Neural cell (in vitro differentiated cells): ENCODE data around the gene MYO15A. TPM values are rescaled to one million over a fixed set of nuclear protein-coding genes. Genes with fewer than 3 reads are reported as not detected.

ENCODE experiments used
- H2AFZ ChIP-seq: fragments of 200-600, 300-800 bp; sonication (generic), shearing (Covaris generic); 2 replicates; pipeline ENCODE4 v1.6.0; 2014; ENCODE audit warnings: low read depth, mild to moderate bottlenecking, antibody characterized with exemption, low read length, moderate library complexity
- H3F3A ChIP-seq: fragments of 200-600 bp; shearing (Covaris generic); 2 replicates; pipeline ENCODE4 v1.6.1; 2016; ENCODE audit warnings: mild to moderate bottlenecking, moderate library complexity, mixed read lengths, antibody characterized with exemption, low read length; ENCODE audit not compliant: insufficient read depth, poor library complexity, severe bottlenecking
- H3K27ac ChIP-seq: fragments of 200-600, 300-800 bp; sonication (generic), shearing (Covaris generic); 2 replicates; pipeline ENCODE4 v1.5.1; 2014; ENCODE audit warnings: mild to moderate bottlenecking, low read length, moderate library complexity
- H3K27me3 ChIP-seq: fragments of 300-800, 200-600 bp; sonication (generic), shearing (Covaris generic); 2 replicates; pipeline ENCODE4 v1.6.0; 2014; ENCODE audit warnings: mild to moderate bottlenecking, low read depth, low read length, moderate library complexity; ENCODE audit not compliant: insufficient read depth
- H3K36me3 ChIP-seq: fragments of 300-800, 200-600 bp; sonication (generic), shearing (Covaris generic); 2 replicates; pipeline ENCODE4 v1.5.1; 2014; ENCODE audit warnings: mild to moderate bottlenecking, antibody characterized with exemption, low read length, moderate library complexity; ENCODE audit not compliant: insufficient read depth
- H3K4me2 ChIP-seq: fragments of 300-800, 200-600 bp; sonication (generic), shearing (Covaris generic); 2 replicates; pipeline ENCODE4 v1.6.0; 2014; ENCODE audit warnings: mild to moderate bottlenecking, low read length
- H3K4me3 ChIP-seq: fragments of 300-800, 200-600 bp; sonication (generic), shearing (Covaris generic); 2 replicates; pipeline ENCODE4 v1.5.1; 2014; ENCODE audit warnings: mild to moderate bottlenecking, low read length, moderate library complexity
- H3K79me2 ChIP-seq: fragments of 200-600 bp; shearing (Covaris generic); replicated peaks from 2 replicates; pipeline ENCODE4 v1.6.0; 2014; ENCODE audit warnings: mild to moderate bottlenecking, low read length, moderate library complexity; ENCODE audit not compliant: insufficient read depth
- H3K9ac ChIP-seq: fragments of 300-800, 200-600 bp; sonication (generic), shearing (Covaris generic); 2 replicates; pipeline ENCODE4 v1.6.1; 2016; ENCODE audit warnings: mild to moderate bottlenecking, low read length, mixed read lengths
- H3K9me2 ChIP-seq: fragments of 200-600 bp; shearing (Covaris generic); 2 replicates; pipeline ENCODE4 v1.6.1; 2016; ENCODE audit warnings: mild to moderate bottlenecking, low read length, mixed read lengths; ENCODE audit not compliant: insufficient read depth
- H3K9me3 ChIP-seq: fragments of 200-600, 300-800 bp; sonication (generic), shearing (Covaris generic); 2 replicates; pipeline ENCODE4 v1.6.1; 2016; ENCODE audit warnings: mild to moderate bottlenecking, mixed run types, low read length, moderate library complexity, mixed read lengths
- H4K20me1 ChIP-seq: fragments of 200-600 bp; shearing (Covaris generic); 2 replicates; pipeline ENCODE4 v1.6.1; 2016; ENCODE audit warnings: mild to moderate bottlenecking, mixed run types; ENCODE audit not compliant: insufficient read depth
- EP300 ChIP-seq: fragments of 450-650 bp; conservative IDR thresholded peaks from 2 replicates; pipeline ENCODE4 v1.6.1; 2014; ENCODE audit warnings: antibody characterized with exemption, mild to moderate bottlenecking, moderate library complexity; ENCODE audit not compliant: poor library complexity, severe bottlenecking
- EZH2 ChIP-seq: fragments of 200-600, 300-800 bp; shearing (Covaris generic), sonication (generic); IDR thresholded peaks from 2 replicates; pipeline ENCODE4 v1.6.1; 2014; ENCODE audit warnings: antibody characterized with exemption, low read length, borderline replicate concordance, mild to moderate bottlenecking; ENCODE audit not compliant: insufficient read depth, poor library complexity, severe bottlenecking
- MXI1 ChIP-seq: fragments of 450-650 bp; conservative IDR thresholded peaks from 2 replicates; pipeline ENCODE4 v1.6.1; 2014; ENCODE audit warnings: antibody characterized with exemption, mild to moderate bottlenecking; ENCODE audit not compliant: poor library complexity, severe bottlenecking
- POLR2AphosphoS5 ChIP-seq: IDR thresholded peaks from 2 replicates; pipeline ENCODE4 v1.6.1; 2012
- RAD21 ChIP-seq: fragments of 450-650 bp; conservative IDR thresholded peaks from 2 replicates; pipeline ENCODE4 v1.6.1; 2014; ENCODE audit warnings: antibody characterized with exemption, mild to moderate bottlenecking, moderate library complexity
- SMC3 ChIP-seq: fragments of 450-650 bp; conservative IDR thresholded peaks from 2 replicates; pipeline ENCODE4 v1.6.1; 2014; ENCODE audit warnings: antibody characterized with exemption, mild to moderate bottlenecking, moderate library complexity; ENCODE audit not compliant: poor library complexity
- TAF1 ChIP-seq: IDR thresholded peaks from 2 replicates; pipeline ENCODE4 v1.6.1; 2012; ENCODE audit warnings: low read depth
- polyA plus RNA-seq: library from polyadenylated mRNA; depleted of rRNA; stranded (reverse); fragments of >200 nt; gene quantifications from 2 replicates; pipeline ENCODE4 v1.2.3, GENCODE V29; 2014
- TF ChIP-seq, protein P1 (sequence below): IDR thresholded peaks from 2 replicates; pipeline ENCODE4 v1.6.1; 2012; ENCODE audit warnings: borderline replicate concordance
- TF ChIP-seq, protein P2 (sequence below): fragments of 450-650 bp; IDR thresholded peaks from 2 replicates; pipeline ENCODE4 v1.5.1; 2014; ENCODE audit warnings: antibody characterized with exemption, mild to moderate bottlenecking, moderate library complexity; ENCODE audit not compliant: poor library complexity, severe bottlenecking

The MYO15A gene
- polyA plus RNA-seq, 1 donor from 2014 or later: 1.9 TPM

DNA sequence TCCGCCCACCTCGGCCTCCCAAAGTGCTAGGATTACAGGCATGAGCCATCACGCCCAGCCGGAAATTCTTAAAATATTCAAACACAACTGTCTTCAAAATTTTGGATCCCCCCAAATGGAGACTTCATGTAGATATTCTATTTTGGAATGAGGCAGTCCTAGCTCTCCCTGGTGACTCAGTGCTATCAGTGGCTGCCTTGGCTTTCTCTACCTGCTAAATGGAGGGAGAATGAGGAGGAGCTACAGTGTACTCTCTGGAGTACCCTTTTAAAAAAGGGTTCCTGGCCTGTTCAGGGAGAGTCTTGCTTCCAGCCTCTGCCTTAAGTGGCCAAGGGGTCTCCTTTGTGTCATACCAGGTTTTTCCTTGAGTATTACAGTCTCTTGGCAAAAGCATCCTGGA lies 85.8 kb downstream of the MYO15A start:
- no peak overlapping the region for H3K4me2 ChIP-seq
- no peak overlapping the region for H3K27ac ChIP-seq
- H3K27me3 ChIP-seq: no peaks in the 10 kb centered on the region
- no peak overlapping the region for H2AFZ ChIP-seq
- H3K9ac ChIP-seq: no peak overlapping the region
- H3K79me2 ChIP-seq: peaks cover 46% of the 10 kb centered on the region
- no peaks in the 10 kb centered on the region for H3K9me2 ChIP-seq
- TF ChIP-seq POLR2AphosphoS5: no peak
- no peak for TF ChIP-seq TAF1
- TF ChIP-seq, protein P1, sequence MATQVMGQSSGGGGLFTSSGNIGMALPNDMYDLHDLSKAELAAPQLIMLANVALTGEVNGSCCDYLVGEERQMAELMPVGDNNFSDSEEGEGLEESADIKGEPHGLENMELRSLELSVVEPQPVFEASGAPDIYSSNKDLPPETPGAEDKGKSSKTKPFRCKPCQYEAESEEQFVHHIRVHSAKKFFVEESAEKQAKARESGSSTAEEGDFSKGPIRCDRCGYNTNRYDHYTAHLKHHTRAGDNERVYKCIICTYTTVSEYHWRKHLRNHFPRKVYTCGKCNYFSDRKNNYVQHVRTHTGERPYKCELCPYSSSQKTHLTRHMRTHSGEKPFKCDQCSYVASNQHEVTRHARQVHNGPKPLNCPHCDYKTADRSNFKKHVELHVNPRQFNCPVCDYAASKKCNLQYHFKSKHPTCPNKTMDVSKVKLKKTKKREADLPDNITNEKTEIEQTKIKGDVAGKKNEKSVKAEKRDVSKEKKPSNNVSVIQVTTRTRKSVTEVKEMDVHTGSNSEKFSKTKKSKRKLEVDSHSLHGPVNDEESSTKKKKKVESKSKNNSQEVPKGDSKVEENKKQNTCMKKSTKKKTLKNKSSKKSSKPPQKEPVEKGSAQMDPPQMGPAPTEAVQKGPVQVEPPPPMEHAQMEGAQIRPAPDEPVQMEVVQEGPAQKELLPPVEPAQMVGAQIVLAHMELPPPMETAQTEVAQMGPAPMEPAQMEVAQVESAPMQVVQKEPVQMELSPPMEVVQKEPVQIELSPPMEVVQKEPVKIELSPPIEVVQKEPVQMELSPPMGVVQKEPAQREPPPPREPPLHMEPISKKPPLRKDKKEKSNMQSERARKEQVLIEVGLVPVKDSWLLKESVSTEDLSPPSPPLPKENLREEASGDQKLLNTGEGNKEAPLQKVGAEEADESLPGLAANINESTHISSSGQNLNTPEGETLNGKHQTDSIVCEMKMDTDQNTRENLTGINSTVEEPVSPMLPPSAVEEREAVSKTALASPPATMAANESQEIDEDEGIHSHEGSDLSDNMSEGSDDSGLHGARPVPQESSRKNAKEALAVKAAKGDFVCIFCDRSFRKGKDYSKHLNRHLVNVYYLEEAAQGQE: no peak
- no peak for TF ChIP-seq EP300
- TF ChIP-seq, protein P2, sequence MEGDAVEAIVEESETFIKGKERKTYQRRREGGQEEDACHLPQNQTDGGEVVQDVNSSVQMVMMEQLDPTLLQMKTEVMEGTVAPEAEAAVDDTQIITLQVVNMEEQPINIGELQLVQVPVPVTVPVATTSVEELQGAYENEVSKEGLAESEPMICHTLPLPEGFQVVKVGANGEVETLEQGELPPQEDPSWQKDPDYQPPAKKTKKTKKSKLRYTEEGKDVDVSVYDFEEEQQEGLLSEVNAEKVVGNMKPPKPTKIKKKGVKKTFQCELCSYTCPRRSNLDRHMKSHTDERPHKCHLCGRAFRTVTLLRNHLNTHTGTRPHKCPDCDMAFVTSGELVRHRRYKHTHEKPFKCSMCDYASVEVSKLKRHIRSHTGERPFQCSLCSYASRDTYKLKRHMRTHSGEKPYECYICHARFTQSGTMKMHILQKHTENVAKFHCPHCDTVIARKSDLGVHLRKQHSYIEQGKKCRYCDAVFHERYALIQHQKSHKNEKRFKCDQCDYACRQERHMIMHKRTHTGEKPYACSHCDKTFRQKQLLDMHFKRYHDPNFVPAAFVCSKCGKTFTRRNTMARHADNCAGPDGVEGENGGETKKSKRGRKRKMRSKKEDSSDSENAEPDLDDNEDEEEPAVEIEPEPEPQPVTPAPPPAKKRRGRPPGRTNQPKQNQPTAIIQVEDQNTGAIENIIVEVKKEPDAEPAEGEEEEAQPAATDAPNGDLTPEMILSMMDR: no peak
- no peak for TF ChIP-seq SMC3
- TF ChIP-seq RAD21: no peak
- no peak for TF ChIP-seq EZH2
- TF ChIP-seq MXI1: no peak
- H3K4me3 ChIP-seq: no peak overlapping the region
- no peaks in the 10 kb centered on the region for H3K36me3 ChIP-seq
- H4K20me1 ChIP-seq: peaks cover 4% of the 10 kb centered on the region
- no peaks in the 10 kb centered on the region for H3F3A ChIP-seq
- H3K9me3 ChIP-seq: no peaks in the 10 kb centered on the region

DNA sequence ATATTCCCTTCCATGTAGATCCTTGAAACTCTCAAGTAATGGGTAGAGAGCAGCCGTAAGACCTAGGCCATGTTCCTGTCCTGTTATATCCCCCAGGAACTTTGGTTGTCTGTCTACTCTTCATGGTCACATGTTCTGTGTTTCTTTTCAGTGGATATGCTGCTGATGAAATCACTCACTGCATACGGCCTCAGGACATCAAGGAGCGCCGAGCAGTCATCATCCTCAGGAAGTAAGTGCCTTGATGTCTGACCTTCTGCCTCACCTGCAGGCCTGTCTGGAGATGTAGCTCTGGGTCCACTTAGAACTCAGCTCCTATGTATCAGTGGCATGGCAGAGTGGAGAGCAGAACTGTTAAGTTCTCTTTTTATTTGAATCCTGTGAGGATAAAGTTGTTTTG lies 86.2 kb downstream of the MYO15A start:
- Histone ChIP-seq H3F3A (no peaks in the 10 kb centered on the region), H4K20me1 (peaks cover 4% of the 10 kb centered on the region), H3K27ac (no peak overlapping the region), H3K79me2 (peaks cover 45% of the 10 kb centered on the region), H3K9me2 (no peaks in the 10 kb centered on the region), H2AFZ (no peak overlapping the region), H3K4me2 (no peak overlapping the region), H3K9me3 (no peaks in the 10 kb centered on the region), H3K27me3 (no peaks in the 10 kb centered on the region), H3K9ac (no peak overlapping the region), H3K36me3 (no peaks in the 10 kb centered on the region), H3K4me3 (no peak overlapping the region)
- no peak for TF ChIP-seq EZH2
- no peak for TF ChIP-seq RAD21
- TF ChIP-seq, protein P2: no peak
- TF ChIP-seq MXI1: no peak
